SW480 (cell line): ENCODE measurements around the gene AFG3L2.

ENCODE experiments used
- DNase-seq: peaks from one replicate; pipeline ENCODE4 v3.0.0-alpha.2; 2016; ENCODE audit warnings: low spot score

The AFG3L2 gene

GRCh38 chr18:12359515-12359927 lies 17.5 kb downstream of the AFG3L2 start:
- DNase-seq, result no peak

DNA sequence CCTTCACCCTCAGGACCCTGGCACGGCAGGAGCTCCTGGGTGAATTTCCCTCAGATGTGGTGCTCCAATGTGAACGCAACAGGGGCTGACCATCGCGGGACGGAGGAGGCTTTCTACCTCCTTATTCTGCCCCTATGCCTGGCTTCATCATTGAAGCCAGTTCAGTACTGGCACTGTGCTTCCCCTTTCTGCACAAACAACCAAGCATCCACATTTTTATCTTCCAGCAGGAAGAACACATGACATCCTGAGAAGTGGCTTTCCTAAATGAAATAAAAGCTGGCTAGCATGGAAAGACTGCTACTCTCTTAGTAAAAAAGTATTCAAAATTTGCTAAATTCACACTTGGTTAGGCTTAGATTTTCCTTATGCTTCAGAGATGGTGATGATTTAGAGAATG lies 24.8 kb downstream of the AFG3L2 start:
- no peak for DNase-seq

GRCh38 chr18:12347895-12348294 lies 29.1 kb downstream of the AFG3L2 start:
- no peak for DNase-seq

DNA sequence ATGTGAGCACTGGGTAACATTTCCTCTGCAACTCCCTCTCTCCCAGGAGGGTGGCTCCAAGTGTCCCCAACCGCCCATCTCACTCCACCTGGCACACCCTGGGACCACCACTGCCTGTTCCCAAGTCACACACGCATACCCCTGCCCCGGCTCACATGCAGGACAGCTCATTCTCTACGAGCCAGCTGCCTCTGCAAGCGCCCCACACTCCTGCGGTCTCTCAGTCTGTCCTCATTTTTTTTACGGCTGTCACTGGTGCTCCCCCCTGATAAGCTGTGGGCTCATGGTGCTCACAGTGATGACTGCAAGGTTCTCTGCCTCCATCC lies 30.8 kb downstream of the AFG3L2 start:
- no peak for DNase-seq

DNA sequence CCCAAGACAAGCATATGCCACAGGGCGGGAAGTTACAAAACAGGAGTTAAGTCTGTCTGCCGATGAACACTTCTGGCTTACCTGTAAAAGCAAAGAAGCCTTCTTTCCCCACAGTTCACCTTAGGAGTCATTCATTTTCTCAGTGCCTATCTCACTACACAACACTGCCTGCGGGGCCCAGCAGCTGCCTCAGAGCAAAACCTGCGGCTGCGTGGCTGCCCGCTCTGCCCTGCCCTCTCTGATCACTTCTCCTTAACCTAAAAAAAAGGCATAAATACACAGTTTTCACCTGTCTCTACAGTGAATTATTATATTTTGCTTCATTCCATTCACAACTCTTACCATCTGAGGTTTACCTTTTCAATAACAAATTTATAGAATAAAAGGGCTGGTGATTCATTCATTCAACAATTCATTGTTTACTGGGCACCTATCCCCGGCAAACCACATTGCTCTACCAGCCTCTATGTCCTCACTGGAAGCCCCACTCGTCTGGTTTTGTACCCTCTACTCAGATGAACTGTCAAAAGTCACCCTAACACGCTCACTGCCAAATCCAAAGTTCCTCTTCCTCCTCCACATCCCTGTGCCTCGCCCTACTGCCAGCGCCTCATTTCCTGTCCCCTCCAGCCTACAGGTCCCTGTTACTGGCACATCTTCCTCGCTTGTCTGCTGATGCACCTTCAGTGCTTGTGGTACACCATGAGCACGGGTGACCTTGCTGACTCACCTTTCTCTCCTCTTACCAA lies 31.4 kb downstream of the AFG3L2 start:
- DNase-seq, result no peak

DNA sequence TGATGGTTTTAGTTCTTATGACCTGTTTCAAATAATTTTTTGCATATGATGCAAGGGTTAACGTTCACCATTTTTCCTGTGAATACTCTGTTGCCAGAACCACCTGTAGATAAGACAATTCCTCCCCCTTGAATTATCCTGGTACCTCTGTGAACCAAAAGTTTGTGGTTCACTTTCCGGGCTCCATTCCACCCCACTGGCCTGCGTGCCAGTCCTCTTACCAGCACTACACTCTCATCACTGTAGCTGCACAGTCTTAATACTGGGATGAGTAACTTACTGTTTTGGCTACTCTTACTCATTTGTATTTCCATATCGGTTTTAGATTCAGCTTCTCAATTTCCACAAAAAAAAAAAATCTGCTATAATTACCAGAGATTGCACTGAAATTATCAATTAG lies 34.4 kb downstream of the AFG3L2 start:
- DNase-seq, result no peak

- no peak for DNase-seq
Measured at GRCh38 chr18:12340945-12341660, 35.9 kb downstream of the AFG3L2 start.

DNA sequence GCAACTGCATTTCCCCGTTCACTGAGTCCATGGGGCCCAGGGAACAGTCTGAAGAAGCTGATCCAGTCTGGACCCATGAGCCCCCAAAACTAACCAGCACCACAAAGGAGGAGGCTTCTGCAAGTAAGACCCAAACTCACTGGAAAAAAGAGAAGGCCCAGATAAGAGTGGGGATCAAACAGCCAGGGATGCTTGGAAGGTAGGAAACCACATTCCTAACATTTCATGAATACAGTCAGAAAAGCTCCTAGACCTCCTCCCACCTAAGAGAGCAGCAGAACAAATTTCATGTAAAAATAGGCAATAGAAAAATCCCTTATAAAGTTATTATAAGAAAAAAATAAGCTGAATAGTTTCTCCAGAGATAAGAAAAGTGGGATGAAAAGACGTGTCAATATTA lies 38.6 kb downstream of the AFG3L2 start:
- DNase-seq, result no peak

DNA sequence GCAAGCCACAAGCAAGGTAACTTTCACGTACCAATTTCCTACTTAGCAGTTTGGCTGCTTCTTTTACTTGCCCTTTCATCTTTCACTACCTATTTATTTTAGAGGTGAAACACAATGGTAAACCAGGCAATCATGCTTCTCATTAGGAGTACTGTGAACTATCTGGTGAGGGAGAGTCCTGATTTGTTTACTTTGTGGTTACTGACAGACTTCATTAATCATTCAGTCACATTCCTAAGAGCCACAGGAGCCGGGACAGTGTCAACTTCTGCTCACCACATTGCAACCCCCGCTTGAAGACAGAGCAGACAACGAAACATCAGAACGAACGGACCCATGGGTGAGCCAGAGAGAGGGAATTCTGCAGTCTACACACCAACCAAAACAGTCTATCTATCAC lies 40.1 kb downstream of the AFG3L2 start:
- peak; percentile 90 for DNase-seq

GRCh38 chr18:12336171-12336613 lies 40.8 kb downstream of the AFG3L2 start:
- DNase-seq, result no peak

GRCh38 chr18:12335503-12335902 lies 41.5 kb downstream of the AFG3L2 start:
- no peak for DNase-seq

DNA sequence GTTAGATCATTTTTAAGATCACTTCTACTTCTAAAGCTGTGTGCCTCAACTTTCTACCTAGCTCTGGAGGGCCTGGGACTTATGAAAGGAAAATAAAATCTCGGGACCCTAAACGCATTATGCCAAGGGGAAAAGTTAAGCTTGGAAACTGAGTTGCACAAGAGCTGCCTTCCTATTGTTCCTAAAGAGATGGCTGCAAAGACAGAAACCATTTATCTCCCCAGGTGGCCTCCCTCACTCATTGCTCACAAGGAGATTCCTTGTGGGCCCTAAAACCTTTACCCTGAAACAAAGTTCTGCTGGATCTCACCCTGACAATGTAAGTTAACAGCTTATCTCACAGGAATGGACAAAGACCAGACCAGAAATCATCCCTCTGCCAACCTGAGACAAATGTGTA lies 42.2 kb downstream of the AFG3L2 start:
- no peak for DNase-seq

DNA sequence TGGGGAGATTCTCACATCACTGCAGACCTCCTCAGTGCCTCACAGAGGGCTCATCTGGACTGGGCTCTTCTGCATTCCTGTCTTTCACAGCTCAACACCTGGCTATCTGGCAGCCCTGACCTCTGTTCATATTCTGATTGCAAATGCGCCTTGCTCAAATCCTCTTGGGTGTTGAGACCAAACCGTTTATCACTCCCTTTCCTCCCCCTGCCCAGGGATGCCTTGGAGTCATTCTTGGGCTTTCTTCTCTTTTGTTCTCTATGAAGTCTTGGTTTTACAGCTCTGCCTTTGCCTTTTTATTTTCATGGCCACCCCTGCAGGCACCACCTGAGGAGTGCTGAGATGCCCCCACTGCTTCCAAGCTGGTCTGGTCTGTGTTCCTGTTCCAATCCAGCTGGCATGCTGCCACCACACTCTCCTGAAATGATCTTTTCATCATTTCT lies 42.6 kb downstream of the AFG3L2 start:
- no peak for DNase-seq

GRCh38 chr18:12333506-12334290 lies 43.3 kb downstream of the AFG3L2 start:
- DNase-seq, result no peak

- no peak for DNase-seq
Measured at GRCh38 chr18:12330766-12331165, 46.3 kb downstream of the AFG3L2 start.

DNA sequence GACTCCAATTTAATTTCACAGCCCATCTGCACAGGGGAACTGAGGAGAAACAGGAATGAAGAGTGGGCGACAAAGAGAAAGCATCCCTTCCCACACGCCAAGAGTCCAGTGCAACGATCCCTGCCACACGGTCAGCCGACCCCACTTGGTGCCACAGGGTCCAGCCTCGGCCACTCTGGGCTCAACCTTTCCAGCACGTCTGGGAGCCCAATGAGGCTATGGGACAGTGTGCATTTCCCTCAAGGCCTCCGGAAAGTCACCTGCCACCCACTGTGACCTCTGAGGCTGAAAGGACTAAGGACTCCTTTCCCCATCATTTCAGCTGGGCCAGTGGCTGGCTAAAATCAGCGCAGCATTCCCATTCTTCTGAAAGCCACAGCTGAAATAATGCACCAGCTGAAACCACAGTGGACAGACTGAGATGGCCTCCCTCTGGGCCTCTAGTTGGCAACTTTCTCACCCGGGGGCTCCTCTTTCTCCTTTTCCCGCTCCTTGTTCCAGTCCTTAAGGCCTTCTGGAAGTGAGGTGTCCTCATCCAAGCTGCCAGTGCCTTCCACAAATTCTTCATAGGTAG lies 47.8 kb downstream of the AFG3L2 start:
- DNase-seq, result no peak

DNA sequence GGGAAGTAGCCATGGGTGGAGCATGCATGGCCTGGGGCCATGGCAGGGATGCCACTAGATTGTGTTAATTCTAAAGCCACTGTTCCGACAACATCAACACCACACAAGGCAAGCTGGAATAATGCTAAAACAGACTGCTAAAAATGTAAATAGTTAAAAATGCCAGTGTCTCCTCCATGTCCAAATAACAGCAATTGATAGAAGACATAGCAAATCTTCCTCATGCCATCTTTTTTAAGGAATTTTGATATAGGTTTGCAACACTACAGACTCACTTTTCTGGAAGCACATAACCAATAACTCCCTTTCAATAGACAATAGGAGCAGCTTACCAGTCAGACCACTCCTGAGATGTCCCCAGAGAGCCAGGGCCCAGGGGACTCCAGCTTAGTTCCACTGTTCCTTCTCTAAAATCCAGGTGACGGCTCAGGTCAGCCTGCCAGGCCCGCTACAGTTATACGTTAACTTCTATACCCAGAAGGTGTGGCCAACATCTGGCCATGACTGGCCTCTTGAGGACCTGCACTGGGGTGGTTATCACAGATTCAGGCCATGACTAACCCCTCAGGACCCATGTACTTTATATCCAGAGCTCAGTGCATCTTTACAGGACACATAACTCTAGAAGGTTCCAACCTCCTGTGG lies 48.7 kb downstream of the AFG3L2 start:
- DNase-seq, result no peak

- DNase-seq, result peak; percentile 76
Measured at GRCh38 chr18:12327510-12328178, 49.4 kb downstream of the AFG3L2 start.

DNA sequence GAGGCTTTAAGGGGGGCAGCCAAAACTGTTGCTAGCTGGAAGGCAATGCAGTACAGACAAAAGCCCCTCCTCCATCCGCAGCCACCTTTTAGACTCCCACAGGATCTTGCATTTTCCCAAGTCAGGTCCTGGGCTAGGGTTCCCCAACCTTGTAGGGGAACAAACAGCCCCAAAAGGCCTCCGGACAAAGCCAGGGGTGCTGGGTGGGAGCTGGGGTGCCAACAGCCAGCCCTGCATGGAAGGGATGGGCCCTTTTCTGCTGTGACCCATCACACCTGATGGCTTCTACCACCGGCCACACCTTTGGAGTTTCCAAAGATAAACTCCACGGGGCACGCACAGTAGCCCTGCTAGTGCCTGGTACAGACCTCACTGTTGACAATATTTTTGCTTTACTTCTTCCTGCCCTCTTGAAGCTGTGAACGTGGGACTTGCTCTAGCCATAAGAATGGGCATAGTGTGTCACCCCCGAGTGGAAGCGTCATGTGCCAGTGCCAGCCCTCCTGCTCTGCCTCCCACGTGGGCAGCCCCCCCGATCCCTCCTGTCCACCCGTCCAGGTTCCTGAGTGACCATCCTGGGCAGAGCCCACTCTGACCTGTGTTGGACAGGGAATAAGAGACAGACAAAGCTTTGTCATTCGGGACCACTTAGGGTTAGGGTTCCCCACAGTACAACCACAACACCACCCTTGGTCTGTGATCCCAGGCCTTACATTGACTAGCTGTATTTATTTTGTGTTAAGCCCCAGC lies 50.1 kb downstream of the AFG3L2 start:
- DNase-seq, result no peak

DNA sequence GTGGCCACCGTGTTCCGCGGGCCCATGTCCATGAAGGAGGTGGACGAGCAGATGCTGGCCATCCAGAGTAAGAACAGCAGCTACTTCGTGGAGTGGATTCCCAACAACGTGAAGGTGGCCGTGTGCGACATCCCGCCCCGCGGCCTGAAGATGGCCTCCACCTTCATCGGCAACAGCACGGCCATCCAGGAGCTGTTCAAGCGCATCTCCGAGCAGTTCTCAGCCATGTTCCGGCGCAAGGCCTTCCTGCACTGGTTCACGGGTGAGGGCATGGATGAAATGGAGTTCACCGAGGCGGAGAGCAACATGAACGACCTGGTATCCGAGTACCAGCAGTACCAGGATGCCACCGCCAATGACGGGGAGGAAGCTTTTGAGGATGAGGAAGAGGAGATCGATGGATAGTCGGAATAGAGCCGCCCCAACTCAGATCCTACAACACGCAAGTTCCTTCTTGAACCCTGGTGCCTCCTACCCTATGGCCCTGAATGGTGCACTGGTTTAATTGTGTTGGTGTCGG lies 51.2 kb downstream of the AFG3L2 start:
- DNase-seq, result no peak
